ENCODE data around the gene TTLL3. TPM values are rescaled to one million over a fixed set of nuclear protein-coding genes. Genes with fewer than 3 reads are reported as not detected.

Gene TTLL3
- polyA plus RNA-seq, 1 donor (not counting 4 experiments of a cell fraction or from before 2014, with no cell fraction given) = 11.3 TPM

DNA sequence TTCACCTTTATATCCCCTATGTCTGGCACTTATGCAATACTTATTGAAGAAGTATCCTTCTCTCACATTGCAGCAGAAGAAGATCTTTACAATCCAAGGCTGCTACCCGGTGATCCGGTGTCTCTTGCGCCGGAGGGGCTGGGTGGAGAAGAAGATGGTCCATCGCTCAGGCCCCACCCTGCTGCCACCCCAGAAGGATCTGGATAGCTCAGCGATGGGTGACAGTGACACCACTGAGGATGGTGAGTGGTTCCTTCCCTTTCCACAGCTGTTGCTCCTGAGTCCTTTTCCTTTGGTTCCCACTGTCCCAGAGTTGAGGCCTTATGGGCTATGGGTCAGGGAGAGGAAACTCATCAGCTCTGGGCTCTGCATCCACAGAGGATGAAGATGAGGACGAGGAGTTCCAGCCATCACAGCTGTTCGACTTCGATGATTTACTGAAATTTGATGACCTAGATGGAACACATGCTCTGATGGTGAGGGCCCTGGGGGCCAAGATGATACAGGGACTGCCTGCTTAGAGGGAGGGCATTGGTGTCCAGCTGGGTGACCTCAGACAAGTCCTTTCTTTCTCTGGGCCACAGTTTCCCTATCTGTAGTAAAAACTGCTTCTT, 2.9 kb downstream of the TTLL3 start:
- H3K9me1 ChIP-seq (ENCODE audit: control insufficient read depth, extremely low read depth, insufficient read depth, low read length) = no peaks in the 10 kb centered on the region
- H4K20me1 ChIP-seq (ENCODE audit: control insufficient read depth, extremely low read depth, insufficient read depth, low read length) = no peaks in the 10 kb centered on the region
- H3K36me3 ChIP-seq (ENCODE audit: control insufficient read depth in 2 of 2, extremely low read depth in 1 of 2, insufficient read depth in 2 of 2, low read length in 2 of 2) = peaks cover 0 to 4% of the 10 kb centered on the region in 2 experiments
- TF ChIP-seq EZH2 (IDR thresholded peaks at IDR 0.05; ENCODE audit: low read length) = no peak
- TF ChIP-seq, protein P1, sequence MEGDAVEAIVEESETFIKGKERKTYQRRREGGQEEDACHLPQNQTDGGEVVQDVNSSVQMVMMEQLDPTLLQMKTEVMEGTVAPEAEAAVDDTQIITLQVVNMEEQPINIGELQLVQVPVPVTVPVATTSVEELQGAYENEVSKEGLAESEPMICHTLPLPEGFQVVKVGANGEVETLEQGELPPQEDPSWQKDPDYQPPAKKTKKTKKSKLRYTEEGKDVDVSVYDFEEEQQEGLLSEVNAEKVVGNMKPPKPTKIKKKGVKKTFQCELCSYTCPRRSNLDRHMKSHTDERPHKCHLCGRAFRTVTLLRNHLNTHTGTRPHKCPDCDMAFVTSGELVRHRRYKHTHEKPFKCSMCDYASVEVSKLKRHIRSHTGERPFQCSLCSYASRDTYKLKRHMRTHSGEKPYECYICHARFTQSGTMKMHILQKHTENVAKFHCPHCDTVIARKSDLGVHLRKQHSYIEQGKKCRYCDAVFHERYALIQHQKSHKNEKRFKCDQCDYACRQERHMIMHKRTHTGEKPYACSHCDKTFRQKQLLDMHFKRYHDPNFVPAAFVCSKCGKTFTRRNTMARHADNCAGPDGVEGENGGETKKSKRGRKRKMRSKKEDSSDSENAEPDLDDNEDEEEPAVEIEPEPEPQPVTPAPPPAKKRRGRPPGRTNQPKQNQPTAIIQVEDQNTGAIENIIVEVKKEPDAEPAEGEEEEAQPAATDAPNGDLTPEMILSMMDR (optimal IDR thresholded peaks at IDR 0.05 in 1 of 3, IDR thresholded peaks at IDR 0.05 in 1 of 3, conservative IDR thresholded peaks at IDR 0.05 in 1 of 3; ENCODE audit: extremely low read depth in 1 of 3, insufficient read depth in 2 of 3, low read length in 3 of 3) = no peak
- no peaks in the 10 kb centered on the region for H3K9me3 ChIP-seq (ENCODE audit: control insufficient read depth, low read depth, low read length)
- dilution Hi-C loops (cut with MboI; ENCODE audit: extremely low pct_ligation_motif_present, low sequenced_read_pairs) = no loop called here
- no peaks in the 10 kb centered on the region for H3K79me2 ChIP-seq (ENCODE audit: control insufficient read depth, insufficient read depth, low read length)
- H3K27ac ChIP-seq (ENCODE audit: control insufficient read depth, insufficient read depth, low read length) = no peak overlapping the region
- no peak overlapping the region for H3K9ac ChIP-seq (ENCODE audit: control insufficient read depth, extremely low read depth, insufficient read depth, low read length)
- no peak overlapping the region for H3K4me2 ChIP-seq (ENCODE audit: control insufficient read depth, extremely low read depth, insufficient read depth, low read depth, low read length)
- H3K4me1 ChIP-seq (ENCODE audit: control insufficient read depth, extremely low read depth, insufficient read depth, low read length) = peaks cover 7% of the 10 kb centered on the region
- no peaks in the 10 kb centered on the region for H3K27me3 ChIP-seq (ENCODE audit: control insufficient read depth, extremely low read depth, insufficient read depth, low read length)
- H3K4me3 ChIP-seq (ENCODE audit: control insufficient read depth in 2 of 3, extremely low read depth in 1 of 3, insufficient read depth in 2 of 3, low read depth in 1 of 3, low read length in 3 of 3) = no peak overlapping the region
- no peak overlapping the region for H2AFZ ChIP-seq (ENCODE audit: control insufficient read depth, low read length)
- FAIRE-seq (no peak), DNase-seq (ENCODE audit: low read depth, low spot score) (no peak)

DNA sequence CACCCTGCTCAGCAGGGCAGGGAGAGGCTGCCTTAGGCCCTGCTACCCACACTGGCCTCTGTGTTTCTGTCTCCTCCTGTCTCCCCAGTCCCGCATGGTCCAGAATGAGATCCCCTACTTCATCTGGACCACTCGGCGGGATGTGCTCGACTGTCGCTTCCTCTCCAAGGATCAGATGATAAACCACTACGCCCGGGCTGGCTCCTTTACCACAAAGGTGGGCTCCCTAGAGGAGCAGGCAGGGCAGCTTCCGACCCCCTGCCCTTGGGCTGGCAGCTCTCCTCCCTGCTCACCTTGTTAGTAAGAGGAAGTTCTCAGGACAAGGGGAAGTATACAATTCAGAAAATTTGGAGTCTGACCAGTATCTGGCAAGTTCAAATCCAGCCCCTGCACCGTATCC, 5.9 kb downstream of the TTLL3 start:
- TF ChIP-seq, protein P1 (optimal IDR thresholded peaks at IDR 0.05 in 1 of 3, IDR thresholded peaks at IDR 0.05 in 1 of 3, conservative IDR thresholded peaks at IDR 0.05 in 1 of 3; ENCODE audit: extremely low read depth in 1 of 3, insufficient read depth in 2 of 3, low read length in 3 of 3) = no peak
- TF ChIP-seq EZH2 (IDR thresholded peaks at IDR 0.05; ENCODE audit: low read length) = no peak
- H2AFZ ChIP-seq (ENCODE audit: control insufficient read depth, low read length) = no peak overlapping the region
- H3K27ac ChIP-seq (ENCODE audit: control insufficient read depth, insufficient read depth, low read length) = no peak overlapping the region
- no peaks in the 10 kb centered on the region for H3K79me2 ChIP-seq (ENCODE audit: control insufficient read depth, insufficient read depth, low read length)
- H3K27me3 ChIP-seq (ENCODE audit: control insufficient read depth, extremely low read depth, insufficient read depth, low read length) = no peaks in the 10 kb centered on the region
- H3K4me3 ChIP-seq (ENCODE audit: control insufficient read depth in 2 of 3, extremely low read depth in 1 of 3, insufficient read depth in 2 of 3, low read depth in 1 of 3, low read length in 3 of 3) = no peak overlapping the region
- dilution Hi-C loops (cut with MboI; ENCODE audit: extremely low pct_ligation_motif_present, low sequenced_read_pairs) = no loop called here
- no peak for DNase-seq (ENCODE audit: low read depth, low spot score)
- H4K20me1 ChIP-seq (ENCODE audit: control insufficient read depth, extremely low read depth, insufficient read depth, low read length) = no peaks in the 10 kb centered on the region
- H3K9me3 ChIP-seq (ENCODE audit: control insufficient read depth, low read depth, low read length) = no peaks in the 10 kb centered on the region
- H3K9me1 ChIP-seq (ENCODE audit: control insufficient read depth, extremely low read depth, insufficient read depth, low read length) = no peaks in the 10 kb centered on the region
- no peaks in the 10 kb centered on the region for H3K4me1 ChIP-seq (ENCODE audit: control insufficient read depth, extremely low read depth, insufficient read depth, low read length)
- H3K36me3 ChIP-seq (ENCODE audit: control insufficient read depth in 2 of 2, extremely low read depth in 1 of 2, insufficient read depth in 2 of 2, low read length in 2 of 2) = peaks cover 0 to 4% of the 10 kb centered on the region in 2 experiments
- no peak overlapping the region for H3K9ac ChIP-seq (ENCODE audit: control insufficient read depth, extremely low read depth, insufficient read depth, low read length)
- FAIRE-seq = no peak
- H3K4me2 ChIP-seq (ENCODE audit: control insufficient read depth, extremely low read depth, insufficient read depth, low read depth, low read length) = no peak overlapping the region
